HG02763 (cell line): ENCODE results near the gene MRGPRD.
"Not testable (repeated sequence)": the region's sequence is repeated elsewhere in the genome, so short reads cannot be mapped to it uniquely, and the experiment has no call there.

ENCODE experiments used
- ATAC-seq: cut with Tn5 transposase; IDR thresholded peaks from one replicate; pipeline ENCODE4 v1.9.1; 2021; ENCODE audit warnings: mild to moderate bottlenecking, moderate library complexity; ENCODE audit not compliant: unreplicated experiment

Gene MRGPRD

DNA sequence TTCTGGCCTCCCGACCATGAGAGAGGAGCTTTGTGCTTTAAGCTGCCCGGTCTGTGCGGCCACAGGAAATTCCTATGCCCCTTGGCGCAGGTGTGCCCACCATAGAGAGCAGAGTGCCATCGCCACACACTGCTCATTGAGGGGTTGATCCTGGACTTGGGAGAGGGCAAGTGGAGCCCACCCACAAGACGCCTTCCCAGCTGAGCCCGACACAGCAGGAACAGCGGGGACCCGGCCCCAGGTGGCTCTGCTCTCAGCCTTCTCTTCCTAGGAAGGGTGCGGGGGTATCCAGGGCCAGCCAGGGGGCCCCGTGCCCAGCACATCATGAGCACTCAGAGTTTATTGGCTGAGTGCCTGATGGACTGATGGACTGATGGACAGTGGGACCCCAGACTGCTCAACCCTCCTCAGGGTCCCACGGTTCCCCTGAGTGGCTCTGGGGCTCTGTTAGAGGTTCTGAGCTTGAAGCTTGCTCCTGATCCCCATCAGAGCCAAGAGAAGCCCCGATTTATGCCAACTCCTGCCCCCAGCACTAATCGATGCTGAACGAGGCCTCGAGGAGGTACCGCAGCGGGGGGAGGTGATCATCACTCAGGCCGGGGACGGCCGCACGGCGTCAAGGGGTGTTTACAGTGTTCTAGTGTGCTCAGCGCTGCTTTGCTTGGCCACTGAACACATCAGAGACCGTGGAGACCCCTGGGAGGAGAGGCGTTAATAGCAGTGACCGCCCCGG, 13.5 kb upstream of the MRGPRD start:
- ATAC-seq, result no peak

DNA sequence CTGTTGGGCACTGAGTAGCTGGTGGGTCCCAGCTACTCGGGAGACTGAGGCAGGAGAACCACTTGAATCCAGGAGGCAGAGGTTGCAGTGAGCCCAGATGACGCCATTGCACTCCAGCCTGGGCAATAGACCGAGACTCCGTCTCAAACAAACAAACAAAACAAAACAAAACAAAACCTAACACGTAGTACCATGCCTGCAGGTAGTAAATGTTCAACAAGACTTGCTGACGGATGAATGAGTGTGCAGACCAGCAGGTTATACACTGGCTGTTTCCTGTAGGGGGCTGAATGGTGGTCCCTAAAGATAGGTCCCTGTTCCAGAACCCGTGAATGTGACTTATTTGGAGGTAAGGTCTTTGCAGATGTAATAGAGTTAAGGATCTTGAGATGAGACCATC, 12.8 kb upstream of the MRGPRD start:
- no peak for ATAC-seq

- ATAC-seq, result no peak
Measured at GRCh38 chr11:68992743-68993255, 12.0 kb upstream of the MRGPRD start.

DNA sequence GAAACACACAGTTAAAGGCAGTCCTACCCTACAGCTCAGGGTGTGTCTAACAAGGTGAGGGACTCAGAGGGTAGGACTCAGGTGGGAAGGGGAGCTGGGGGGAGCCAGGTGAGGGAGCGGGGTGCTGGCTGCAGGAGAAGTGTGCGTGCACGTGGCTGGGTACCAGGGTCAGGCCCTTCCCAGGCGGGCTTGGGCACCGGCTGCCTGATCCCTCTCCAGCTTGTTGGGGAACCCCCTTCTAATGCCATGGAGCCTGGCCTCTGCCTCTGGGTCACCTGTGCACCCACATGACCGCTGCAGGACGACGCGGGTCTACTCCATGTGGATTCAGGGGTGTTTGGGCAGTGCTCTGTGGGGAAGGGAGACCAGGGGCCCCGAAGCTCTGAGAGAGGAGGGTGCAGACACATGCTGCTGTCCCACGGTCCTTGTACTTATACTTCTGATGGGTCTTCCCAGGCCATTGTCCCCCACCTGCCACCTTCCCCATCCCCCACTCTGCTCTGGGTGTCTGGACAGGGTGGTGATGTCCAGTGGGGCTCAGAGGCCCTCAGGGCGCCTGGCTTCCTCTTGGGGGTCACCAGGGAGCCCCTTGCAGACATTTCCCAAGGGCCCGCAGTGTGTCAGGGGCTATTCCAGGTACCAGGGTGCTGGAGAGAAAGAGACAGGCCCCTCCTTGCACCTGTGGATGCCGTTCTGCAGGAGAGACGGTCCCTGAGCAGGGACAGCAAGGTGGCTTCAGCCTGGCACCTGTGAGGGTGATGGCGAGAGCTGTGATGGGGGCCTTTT, 10.4 kb upstream of the MRGPRD start:
- no peak for ATAC-seq

DNA sequence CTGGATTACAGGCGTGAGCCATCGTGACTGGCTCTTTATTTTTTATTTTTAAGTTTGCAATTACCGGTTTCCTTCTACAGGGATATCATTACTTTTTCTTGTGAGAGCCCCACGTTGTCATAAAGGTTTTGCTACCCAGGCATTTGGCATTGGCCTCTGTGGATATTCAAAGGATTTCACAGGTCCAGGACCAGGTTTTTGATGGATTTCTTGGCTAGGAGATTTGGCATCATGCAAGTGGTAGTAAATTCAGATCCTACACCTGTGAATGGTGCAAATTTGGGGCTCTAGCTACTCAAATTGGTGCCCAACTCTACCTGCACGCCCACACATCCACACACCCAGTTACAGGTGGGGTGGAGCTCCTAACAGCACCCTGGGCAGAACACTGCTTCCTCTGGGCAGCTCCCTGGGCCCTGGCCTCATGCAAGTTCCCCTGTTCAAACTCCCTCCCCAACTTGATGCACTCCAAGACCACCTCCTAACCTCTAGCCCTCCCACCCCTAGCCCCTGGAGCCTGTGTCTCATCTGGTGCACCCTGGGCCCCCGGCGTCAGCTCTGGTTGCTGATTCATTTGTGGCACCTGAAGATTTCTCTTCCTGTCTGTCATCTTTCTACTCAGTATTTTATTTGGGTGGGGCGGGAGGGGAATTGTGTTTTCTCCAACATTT, 9.3 kb upstream of the MRGPRD start:
- ATAC-seq, result no peak

GRCh38 chr11:68988491-68988890, 7.7 kb upstream of the MRGPRD start:
- ATAC-seq, result no peak

- no peak for ATAC-seq
Measured at GRCh38 chr11:68987211-68987610, 6.4 kb upstream of the MRGPRD start.

GRCh38 chr11:68983801-68984200, 3.0 kb upstream of the MRGPRD start:
- ATAC-seq, result no peak

DNA sequence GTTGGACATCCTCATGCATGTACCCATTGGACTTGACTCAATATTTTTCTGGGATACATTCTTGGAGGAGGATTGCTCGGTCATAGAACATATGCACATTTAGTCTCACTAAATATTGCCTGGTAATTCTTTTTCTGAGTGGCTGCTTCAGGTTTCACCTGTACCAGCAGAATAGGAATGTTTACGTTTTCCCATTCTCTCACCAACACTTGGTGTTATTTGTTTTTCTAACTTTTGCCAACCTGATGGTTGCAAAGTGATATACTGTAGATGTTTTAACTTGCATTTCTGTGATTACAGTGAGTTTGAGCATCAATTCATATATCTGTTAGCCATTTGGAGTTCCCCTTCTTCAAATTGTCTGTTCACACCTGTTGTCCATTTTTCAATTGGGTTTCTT, 1.3 kb upstream of the MRGPRD start:
- ATAC-seq, result no peak

DNA sequence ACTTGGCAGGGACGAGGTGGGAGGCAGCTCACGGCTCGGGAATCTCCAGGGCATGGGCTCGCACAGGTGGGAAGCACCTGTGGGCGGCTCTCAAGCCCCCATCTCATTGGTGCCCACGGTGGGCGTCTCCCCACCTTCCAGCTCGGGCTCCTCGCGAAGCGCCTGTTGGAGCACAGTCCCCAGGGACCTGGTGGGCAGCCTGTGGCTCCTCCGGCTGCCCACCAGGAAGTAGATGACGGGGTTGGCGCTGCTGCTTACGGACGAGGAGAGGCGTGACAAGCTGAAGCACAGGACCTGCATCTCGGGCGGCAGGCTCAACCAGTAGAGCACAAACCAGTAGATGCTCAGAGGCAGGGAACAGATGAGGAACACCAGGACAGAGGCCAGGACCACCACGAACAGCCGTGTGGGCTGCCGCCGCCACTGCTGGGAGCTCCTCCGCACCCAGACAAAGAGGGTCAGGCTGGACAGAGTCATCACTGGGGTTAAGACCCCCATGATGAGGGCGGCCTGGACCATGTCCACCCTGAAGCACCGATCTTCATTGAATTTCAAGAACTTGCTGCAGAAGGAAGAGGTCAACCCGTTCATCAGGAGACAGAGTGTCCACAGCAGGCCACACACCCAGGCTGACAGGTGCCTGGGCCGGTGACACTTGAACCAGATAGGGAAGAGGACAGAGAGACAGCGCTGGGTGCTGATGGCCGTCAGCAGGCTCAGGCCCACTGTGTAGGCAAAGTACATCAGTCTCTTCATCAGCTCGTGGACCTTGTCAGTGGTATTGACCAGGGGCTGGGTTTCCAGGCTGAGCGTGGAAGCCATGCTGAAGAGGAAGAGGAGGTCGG, 633 bp downstream of the MRGPRD start:
- ATAC-seq, result no peak

DNA sequence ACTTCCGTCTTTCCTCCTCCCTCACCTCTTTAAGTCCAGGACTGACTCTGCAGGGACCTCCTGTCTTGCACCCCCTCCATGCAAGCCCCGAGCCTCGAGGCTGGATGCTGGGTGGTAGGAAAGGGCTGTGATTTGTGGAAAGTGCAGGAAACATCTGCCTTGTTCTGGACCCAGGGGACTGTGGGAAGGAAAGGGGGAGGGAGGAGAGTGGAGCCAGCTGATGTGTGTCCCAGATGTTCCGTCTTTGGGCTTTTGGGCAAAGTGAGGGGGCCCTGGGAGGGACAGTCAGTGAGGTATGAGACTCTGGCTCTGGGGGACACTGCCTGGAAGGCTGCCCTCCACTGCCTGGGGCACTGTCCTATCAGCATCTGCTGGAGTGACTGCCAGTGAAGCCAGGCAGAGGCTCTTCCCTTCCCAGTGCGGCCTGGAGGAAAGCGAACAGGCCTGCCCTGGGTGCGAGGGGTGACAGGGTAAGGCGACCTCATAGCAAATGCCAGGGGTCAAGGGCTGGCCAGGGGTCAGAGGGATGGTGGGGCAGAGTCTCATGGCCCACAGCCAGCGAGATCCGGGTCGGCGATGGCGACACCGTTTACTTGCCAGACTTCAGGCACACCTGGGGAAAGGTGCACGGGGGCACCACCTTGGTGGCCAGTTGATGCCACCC, 1.7 kb downstream of the MRGPRD start:
- ATAC-seq, result no peak

DNA sequence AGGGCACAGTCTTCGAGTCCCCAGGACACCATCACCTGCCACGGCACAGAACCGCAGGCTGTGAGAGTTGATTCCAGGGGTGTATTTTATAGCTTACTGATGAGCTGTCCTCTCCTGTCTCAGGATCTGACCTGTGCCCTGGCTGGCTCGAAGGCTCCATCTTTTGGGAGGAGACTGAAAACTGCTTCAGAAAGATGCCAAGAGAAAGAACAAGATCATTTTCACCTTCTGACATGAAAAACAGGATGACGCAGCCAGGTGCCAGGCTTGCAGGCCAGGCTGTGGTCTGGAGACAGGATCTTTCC, 2.2 kb downstream of the MRGPRD start:
- ATAC-seq, result no peak

DNA sequence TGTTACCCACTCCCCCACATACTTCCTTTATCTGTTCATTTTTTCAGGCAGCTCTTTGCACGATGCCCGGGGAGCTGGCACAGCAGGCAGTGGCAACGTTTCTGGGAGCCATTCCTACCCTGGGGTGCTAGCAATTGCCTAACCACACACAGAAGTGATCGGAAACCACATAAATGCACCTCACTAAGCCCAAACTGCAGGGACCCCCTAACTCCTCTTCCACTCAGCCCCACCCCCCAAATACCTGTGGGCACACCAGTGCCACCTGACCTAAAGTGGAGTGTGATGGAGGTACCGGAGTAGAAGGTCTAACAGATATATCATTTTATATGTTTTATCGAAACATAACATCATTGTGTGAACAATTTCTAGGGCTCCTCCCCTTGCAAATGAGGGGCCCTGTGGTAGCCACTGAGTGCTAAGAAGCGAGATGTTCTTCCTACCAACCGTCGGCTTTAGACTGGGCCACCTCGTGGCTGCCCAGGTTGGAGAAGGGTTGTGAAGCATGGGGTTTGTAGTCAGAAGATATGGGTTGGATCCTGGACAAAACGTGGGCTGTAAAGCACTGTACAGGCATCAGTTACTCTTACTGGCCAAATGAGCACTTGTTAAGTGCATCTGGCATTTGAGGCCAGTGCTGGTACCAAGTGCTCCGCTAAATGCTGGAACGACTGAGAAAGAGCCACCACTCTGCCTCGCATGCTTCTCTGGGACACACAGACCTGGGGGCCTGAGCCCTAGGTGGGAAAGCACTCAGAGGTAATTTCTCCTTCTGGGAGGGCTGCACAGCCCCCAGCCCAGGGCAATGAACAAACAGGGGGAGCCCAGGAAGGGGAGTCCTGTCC, 2.8 kb downstream of the MRGPRD start:
- no peak for ATAC-seq

DNA sequence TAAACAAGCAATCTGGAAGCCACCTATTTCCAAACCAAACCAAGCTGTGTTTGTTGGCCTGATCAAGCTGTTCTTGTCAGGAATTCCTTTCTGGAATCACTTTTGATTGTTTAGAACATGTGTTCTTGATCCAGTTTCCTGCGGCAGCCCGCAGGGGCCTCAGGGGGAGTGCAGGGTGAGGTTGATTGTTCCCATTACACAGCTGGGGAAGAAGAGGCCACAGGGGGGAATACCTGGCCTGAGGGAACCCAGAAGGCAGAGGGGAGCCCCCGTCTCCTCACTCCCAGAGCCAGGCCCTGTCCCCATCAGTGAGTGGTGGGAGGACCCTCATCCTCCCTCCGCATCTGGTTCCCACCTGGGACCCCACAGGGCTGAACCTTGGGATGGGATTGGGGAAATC, 4.2 kb downstream of the MRGPRD start:
- no peak for ATAC-seq

GRCh38 chr11:68976095-68976494, 4.7 kb downstream of the MRGPRD start:
- no peak for ATAC-seq

- ATAC-seq, result no peak
Measured at GRCh38 chr11:68974421-68975194, 6.2 kb downstream of the MRGPRD start.

- not testable (repeated sequence) for ATAC-seq
Measured at GRCh38 chr11:68973706-68974105, 7.1 kb downstream of the MRGPRD start.

- no peak for ATAC-seq
Measured at GRCh38 chr11:68973219-68973618, 7.6 kb downstream of the MRGPRD start.
